Dedifferentiated amniotic fluid mesenchymal stem cell (primary cell): ENCODE data around the gene KEAP1.
A peak's percentile ranks its signal among the peaks of the same experiment; 100 is the strongest.
"Not testable (repeated sequence)": the region's sequence is repeated elsewhere in the genome, so short reads cannot be mapped to it uniquely, and the experiment has no call there.

Source experiments
- DNase-seq: peaks from one replicate; pipeline ENCODE4 v3.0.0-alpha.2; 2016; ENCODE audit errors: extremely low spot score

KEAP1 gene

GRCh38 chr19:10503002-10503789 is at the start of gene KEAP1:
Gene KEAP1 (minus strand): TSS chr19:10503356. CDS start chr19:10500033, 3,323 bp downstream.
- DNase-seq = no peak

- no peak for DNase-seq
Measured at GRCh38 chr19:10552510-10553053, 49.4 kb upstream of the KEAP1 start.

DNA sequence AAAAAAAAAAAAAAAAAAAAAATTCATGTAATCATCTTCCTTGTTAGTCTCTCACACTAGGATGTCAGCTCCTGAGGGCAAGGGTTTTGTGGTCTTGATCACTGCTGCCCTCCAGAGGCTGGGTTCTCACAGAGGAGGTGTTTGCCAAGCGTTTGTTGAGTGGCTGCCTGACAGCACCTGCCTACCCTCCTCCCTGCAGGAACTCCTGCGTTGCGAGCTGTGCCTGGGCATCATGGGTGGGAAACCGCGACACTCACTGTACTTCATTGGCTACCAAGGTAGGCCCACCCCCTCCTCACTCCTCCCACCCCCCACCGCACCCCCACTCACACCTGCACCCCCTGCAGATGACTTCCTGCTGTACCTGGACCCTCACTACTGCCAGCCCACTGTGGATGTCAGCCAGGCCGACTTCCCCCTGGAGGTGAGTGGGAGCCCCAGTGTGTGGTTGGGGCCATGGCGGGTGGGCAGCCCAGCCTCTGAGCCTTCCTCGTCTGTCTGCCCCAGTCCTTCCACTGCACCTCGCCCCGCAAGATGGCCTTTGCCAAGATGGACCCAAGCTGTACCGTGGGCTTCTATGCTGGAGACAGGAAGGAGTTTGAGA is 48.6 kb upstream of the KEAP1 start:
- no peak for DNase-seq

GRCh38 chr19:10551006-10551405 is 47.9 kb upstream of the KEAP1 start:
- not testable (repeated sequence) for DNase-seq

- no peak for DNase-seq
Measured at GRCh38 chr19:10550336-10550735, 47.2 kb upstream of the KEAP1 start.

- no peak for DNase-seq
Measured at GRCh38 chr19:10549733-10550132, 46.6 kb upstream of the KEAP1 start.

- DNase-seq = no peak
Measured at GRCh38 chr19:10548746-10549276, 45.7 kb upstream of the KEAP1 start.

DNA sequence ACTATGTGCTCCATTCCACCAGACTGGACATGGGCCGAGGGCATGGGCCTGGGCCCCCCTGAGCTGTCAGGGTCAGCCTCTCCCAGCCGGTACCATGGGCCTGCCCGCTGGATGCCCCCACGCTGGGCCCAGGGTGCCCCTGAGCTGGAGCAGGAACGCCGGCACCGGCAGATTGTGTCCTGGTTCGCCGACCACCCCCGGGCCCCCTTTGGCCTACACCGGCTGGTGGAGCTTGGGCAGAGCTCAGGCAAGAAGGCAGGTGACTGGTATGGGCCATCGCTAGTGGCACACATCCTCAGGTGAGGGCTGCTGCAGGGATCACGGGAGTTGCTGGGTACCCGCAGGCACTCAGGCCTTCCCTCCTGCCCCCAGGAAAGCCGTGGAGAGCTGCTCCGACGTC is 43.7 kb upstream of the KEAP1 start:
- DNase-seq = no peak

DNA sequence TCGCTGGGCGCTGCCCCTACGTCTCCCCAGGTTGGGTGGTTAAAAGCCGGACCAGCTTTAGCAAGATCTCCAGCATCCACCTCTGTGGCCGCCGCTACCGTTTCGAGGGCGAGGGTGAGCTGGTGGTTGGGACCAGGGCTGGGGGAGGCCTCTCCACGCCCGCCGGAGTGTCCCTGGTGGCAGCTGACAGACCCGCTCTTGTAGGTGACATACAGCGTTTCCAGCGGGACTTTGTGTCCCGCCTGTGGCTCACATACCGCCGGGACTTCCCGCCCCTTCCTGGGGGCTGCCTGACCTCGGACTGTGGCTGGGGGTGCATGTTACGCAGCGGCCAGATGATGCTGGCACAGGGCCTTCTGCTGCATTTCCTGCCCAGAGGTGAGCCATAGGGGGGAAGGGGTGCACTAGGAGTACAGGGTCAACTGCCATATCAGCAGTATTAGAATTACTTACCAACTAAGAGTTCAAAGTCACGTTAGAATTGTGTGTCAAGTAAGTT is 41.6 kb upstream of the KEAP1 start:
- DNase-seq = no peak

- DNase-seq = no peak
Measured at GRCh38 chr19:10544242-10544752, 41.1 kb upstream of the KEAP1 start.

DNA sequence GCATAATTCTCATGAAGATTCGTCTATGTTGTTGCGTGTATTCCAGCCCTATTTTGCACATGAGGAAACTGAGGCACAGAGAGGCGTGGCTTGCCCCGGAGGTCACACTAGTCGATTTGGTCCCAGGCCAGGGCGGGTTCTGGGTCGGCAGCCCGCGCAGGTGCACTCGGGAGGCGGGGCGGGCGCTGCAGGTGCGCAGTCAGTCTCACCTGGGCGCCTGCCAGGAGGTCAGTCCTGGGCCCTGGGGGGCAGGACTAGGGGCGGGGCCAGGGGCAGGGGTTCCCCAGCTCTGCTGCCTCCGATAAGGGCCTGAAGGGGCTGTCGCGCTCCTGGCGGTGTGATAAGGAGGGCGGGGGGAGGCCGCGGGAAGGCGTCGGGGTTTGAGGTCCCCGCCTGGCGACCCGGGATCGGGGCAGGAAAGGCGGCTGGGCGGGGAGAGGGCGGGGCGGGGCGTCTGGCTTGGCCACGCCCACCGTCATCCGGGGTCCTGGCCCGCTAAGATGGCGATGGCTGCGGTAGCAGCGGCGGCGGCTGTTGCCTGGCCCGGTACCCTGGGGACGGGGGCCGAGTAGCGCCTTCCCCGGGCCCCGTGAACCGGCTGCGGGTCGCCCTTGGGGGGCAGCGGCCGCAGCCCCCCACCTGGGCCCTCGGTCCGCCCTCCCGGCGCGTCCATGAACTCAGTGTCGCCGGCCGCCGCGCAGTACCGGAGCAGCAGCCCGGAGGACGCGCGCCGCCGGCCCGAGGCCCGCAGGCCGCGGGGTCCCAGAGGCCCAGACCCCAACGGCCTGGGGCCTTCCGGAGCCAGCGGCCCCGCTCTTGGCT is 40.5 kb upstream of the KEAP1 start, which contains the start of gene ATG4D:
ATG4D (plus strand) TSS at position 485 of the 822 bp plus-strand sequence; CDS start at position 672, 187 bp downstream.
- peak; percentile 52 for DNase-seq

- no peak for DNase-seq
Measured at GRCh38 chr19:10543059-10543419, 39.9 kb upstream of the KEAP1 start.

DNA sequence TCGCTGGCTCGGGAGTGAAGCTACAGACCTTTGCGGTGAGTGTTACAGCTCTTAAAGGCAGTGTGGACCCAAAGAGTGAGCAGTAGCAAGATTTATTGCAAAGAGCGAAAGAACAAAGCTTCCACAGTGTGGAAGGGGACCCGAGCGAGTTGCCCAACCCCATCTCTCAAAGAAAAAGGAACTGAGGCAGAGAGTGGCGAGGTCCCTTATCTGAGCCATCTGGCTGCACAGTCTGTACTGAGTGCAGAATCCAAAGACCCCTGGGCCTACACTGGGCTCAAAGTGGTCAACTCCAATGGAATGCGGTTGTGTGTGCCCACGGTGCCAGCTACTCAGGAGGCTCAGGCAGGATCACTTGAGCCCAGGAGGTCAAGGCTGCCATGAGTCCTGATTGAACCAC is 35.9 kb upstream of the KEAP1 start:
- not testable (repeated sequence) for DNase-seq

DNA sequence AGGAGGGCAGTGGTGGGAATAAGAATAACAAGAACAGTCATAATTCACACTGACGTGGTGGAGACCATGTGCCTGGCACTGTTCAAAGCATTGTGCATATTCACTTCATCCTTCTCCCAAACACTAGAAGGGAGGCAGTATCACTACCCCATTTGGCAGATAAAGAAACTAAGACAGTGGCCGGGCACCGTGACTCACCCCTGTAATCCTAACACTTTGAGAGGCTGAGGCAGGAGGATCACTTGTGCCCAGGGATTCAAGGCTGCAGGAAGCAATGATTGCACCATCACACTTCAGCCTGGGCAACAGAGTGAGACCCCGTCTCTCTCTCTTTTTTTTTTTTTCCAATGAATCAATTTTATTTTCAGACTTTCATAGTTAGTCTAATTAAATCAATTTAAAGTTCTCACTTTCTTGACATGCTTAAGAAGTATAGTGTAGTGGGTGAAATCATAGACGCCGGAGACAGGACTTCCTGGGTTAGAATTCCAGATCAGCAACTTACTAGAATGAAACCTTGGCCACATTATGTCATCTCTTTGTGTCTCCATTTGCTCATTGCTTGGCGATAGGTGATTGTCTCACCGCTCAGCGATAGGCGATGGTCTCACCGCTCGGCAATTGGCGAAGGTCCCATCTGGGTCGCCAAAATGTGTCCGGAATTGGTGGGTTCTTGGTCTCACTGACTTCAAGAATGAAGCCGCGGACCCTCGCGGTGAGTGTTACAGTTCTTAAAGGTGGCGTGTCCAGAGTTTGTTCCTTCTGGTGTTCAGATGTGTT is 35.2 kb upstream of the KEAP1 start:
- DNase-seq = no peak

DNA sequence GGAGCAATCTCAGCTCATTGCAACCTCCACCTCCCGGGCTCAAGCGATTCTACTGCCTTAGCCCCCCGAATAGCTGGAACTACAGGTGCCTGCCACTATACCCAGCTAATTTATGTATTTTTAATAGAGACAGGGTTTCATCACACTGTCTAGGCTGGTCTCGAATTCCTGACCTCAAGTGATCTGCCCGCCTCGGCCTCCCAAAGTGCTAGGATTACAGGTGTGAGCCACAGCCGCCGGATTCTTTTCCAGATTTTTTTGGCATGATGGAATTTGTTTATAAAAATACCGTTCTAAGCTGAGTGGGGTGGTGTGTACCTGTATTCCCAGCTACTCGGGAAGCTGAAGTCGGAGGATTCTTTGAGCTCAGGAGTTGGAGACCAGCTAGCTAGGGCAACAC is 34.5 kb upstream of the KEAP1 start:
- no peak for DNase-seq

GRCh38 chr19:10535613-10536012 is 32.5 kb upstream of the KEAP1 start:
- no peak for DNase-seq

- DNase-seq = peak; percentile 92
Measured at GRCh38 chr19:10533646-10534386, 30.7 kb upstream of the KEAP1 start.

- DNase-seq = no peak
Measured at GRCh38 chr19:10532457-10532856, 29.3 kb upstream of the KEAP1 start.

- not testable (repeated sequence) for DNase-seq
Measured at GRCh38 chr19:10526887-10527286, 23.7 kb upstream of the KEAP1 start.

DNA sequence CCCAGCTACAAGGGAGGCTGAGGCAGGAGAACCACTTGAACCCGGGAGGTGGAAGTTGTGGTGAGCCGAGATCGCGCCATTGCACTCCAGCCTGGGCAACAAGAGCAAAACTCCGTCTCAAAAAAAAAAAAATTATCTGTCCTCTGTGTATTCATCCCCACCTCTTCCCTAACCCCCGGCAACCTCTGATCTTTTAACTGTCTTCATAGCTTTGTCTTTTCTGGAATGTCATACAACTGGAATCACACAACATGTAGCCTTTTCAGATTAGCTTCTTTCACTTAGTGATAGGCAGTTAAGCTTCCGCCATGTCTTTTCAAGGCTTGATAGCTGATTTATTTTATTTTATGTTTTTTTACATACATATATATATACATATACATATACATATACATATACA is 22.5 kb upstream of the KEAP1 start:
- no peak for DNase-seq
